Measurements from ENCODE around the gene OVCH2.

The OVCH2 gene

DNA sequence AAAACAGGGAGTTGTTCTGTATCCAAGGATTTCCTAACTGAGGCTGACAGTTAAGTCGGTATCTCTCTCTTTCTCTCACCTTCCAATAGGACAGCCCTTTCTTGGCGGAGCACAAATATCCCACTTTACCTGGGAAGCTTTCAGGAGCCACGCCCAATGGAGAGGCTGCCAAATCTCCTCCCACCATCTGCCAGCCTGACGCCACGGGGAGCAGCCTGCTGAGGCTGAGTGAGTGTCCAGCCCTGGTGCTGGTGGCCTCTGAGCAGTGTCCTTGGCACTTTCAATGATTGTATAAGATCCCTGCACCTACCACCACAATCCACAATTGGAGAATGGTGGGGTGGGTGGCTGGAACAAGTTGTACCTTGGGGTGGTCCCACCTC is 66.6 kb downstream of the OVCH2 start:
- no peak for DNase-seq (ENCODE audit: low read depth)

Measured in fibroblast of gingiva (primary cell).